SKM-1 (cell line): ENCODE measurements around the gene TPK1.

Experiments
- DNase-seq: peaks from one replicate; lab custom pipeline; 2025; ENCODE audit not compliant: unreplicated experiment; lab: John Stamatoyannopoulos, UW

The TPK1 gene

GRCh38 chr7:144835652-144836544 is at the start of gene TPK1:
TSS of gene TPK1 (minus strand) at chr7:144836053. CDS start at chr7:144835602, 451 bp downstream.
- DNase-seq = peak; percentile 76

- no peak for DNase-seq
These were observed 49.6 kb upstream of the TPK1 start for GRCh38 chr7:144885478-144885877.

- no peak for DNase-seq
These were observed 49.0 kb upstream of the TPK1 start for GRCh38 chr7:144884896-144885295.

- DNase-seq = no peak
These were observed 37.5 kb upstream of the TPK1 start for GRCh38 chr7:144873316-144873845.

GRCh38 chr7:144869082-144869481 is 33.2 kb upstream of the TPK1 start:
- DNase-seq = no peak

- DNase-seq = no peak
These were observed 30.3 kb upstream of the TPK1 start for GRCh38 chr7:144866189-144866588.

- no peak for DNase-seq
These were observed 27.4 kb upstream of the TPK1 start for GRCh38 chr7:144863320-144863647.

GRCh38 chr7:144862612-144863319 is 26.9 kb upstream of the TPK1 start:
- DNase-seq = no peak

GRCh38 chr7:144859739-144860138 is 23.9 kb upstream of the TPK1 start:
- DNase-seq = no peak

GRCh38 chr7:144857463-144857862 is 21.6 kb upstream of the TPK1 start:
- DNase-seq = no peak

- DNase-seq = no peak
These were observed 19.1 kb upstream of the TPK1 start for GRCh38 chr7:144854839-144855424.

GRCh38 chr7:144853542-144853941 is 17.7 kb upstream of the TPK1 start:
- no peak for DNase-seq

GRCh38 chr7:144848078-144848477 is 12.2 kb upstream of the TPK1 start:
- DNase-seq = no peak

GRCh38 chr7:144842377-144842851 is 6.6 kb upstream of the TPK1 start:
- DNase-seq = peak; percentile 79

GRCh38 chr7:144836545-144836842 is 641 bp upstream of the TPK1 start:
- DNase-seq = no peak

- DNase-seq = no peak
These were observed 670 bp downstream of the TPK1 start for GRCh38 chr7:144835155-144835611.

GRCh38 chr7:144834641-144835144 is 1.2 kb downstream of the TPK1 start:
- peak; percentile 42 for DNase-seq

- DNase-seq = no peak
These were observed 5.0 kb downstream of the TPK1 start for GRCh38 chr7:144830811-144831210.

- no peak for DNase-seq
These were observed 5.6 kb downstream of the TPK1 start for GRCh38 chr7:144830024-144830785.

GRCh38 chr7:144827621-144828020 is 8.2 kb downstream of the TPK1 start:
- no peak for DNase-seq

- DNase-seq = no peak
These were observed 9.6 kb downstream of the TPK1 start for GRCh38 chr7:144826208-144826607.
